Left lung (tissue), 10 donors: Measurements from ENCODE around the gene TRIM72. TPM values are rescaled to one million over a fixed set of nuclear protein-coding genes. Genes with fewer than 3 reads are reported as not detected.
A peak's percentile ranks its signal among the peaks of the same experiment; 100 is the strongest.

Experiments used
- ATAC-seq: fragments of 200-7000 bp; cut with Tn5 transposase; one replicate; pipeline ENCODE4 v1.9.1; 2020; ENCODE audit warnings: moderate library complexity
- DNase-seq, 4 donors: peaks; one replicate each; pipeline ENCODE4 v3.0.0-alpha.2; 2013 to 2020
- H3K27ac ChIP-seq, 2 donors: fragments of 200-600 bp; sonication (generic) in 1 of 2; one replicate each; pipeline versions ENCODE4 v1.5.0 to v1.8.0; 2020 to 2021
- H3K27me3 ChIP-seq, 2 donors: fragments of 200-600 bp; sonication (generic) in 1 of 2; one replicate each; pipeline versions ENCODE4 v1.5.0 to v1.8.0; 2020 to 2021
- H3K36me3 ChIP-seq, 2 donors: fragments of 200-600 bp; sonication (generic) in 1 of 2; one replicate each; pipeline versions ENCODE4 v1.5.0 to v1.8.0; 2020 to 2021
- H3K4me1 ChIP-seq, 2 donors: fragments of 200-600 bp; one replicate each; pipeline ENCODE4 v1.8.0; 2021
- H3K4me3 ChIP-seq, 2 donors: fragments of 200-600 bp; sonication (generic) in 1 of 2; one replicate each; pipeline versions ENCODE4 v1.5.0 to v1.8.0; 2020 to 2021; ENCODE audit warnings: mild to moderate bottlenecking in 1 of 2
- H3K9me3 ChIP-seq, 2 donors: fragments of 200-600 bp; sonication (generic) in 1 of 2; one replicate each; pipeline versions ENCODE4 v1.5.0 to v1.8.0; 2020 to 2021
- CTCF ChIP-seq, 2 donors: fragments of 200-600 bp; sonication (generic) in 1 of 2; IDR thresholded peaks; one replicate each; pipeline versions ENCODE4 v1.5.0 to v1.8.0; 2021; ENCODE audit warnings: antibody characterized with exemption in 2 of 2
- intact Hi-C, 2 donors: fragments of 100-400 bp; cut with DNase I; formaldehyde crosslinking; loops; one replicate each; pipeline versions ENCODE4 v1.11.2 to v1.14.2; 2022
- polyA plus RNA-seq, 6 donors: library from polyadenylated mRNA; unstranded; fragments of 120-200 nt; gene quantifications; one replicate each; pipeline ENCODE4 v1.2.1, GENCODE V29; 2013; ENCODE audit not compliant: insufficient read length in 6 of 6
- total RNA-seq, 2 donors: library from RNA; stranded (reverse); fragmentation: NEBNext Ultra II Directional; extraction: Animal tissue kit (Norgen Biotek cat#: 25700); gene quantifications; one replicate each; pipeline ENCODE4 v1.2.1, GENCODE V29; 2021
- donor health status: DM: no; HTN: yes; CAD: no.
- donor health status: DM: no; HTN: no; CAD: no.

The TRIM72 gene
- total and polyA plus RNA-seq, 8 donors: 0.06 to 0.24 (median 0.17) TPM

DNA sequence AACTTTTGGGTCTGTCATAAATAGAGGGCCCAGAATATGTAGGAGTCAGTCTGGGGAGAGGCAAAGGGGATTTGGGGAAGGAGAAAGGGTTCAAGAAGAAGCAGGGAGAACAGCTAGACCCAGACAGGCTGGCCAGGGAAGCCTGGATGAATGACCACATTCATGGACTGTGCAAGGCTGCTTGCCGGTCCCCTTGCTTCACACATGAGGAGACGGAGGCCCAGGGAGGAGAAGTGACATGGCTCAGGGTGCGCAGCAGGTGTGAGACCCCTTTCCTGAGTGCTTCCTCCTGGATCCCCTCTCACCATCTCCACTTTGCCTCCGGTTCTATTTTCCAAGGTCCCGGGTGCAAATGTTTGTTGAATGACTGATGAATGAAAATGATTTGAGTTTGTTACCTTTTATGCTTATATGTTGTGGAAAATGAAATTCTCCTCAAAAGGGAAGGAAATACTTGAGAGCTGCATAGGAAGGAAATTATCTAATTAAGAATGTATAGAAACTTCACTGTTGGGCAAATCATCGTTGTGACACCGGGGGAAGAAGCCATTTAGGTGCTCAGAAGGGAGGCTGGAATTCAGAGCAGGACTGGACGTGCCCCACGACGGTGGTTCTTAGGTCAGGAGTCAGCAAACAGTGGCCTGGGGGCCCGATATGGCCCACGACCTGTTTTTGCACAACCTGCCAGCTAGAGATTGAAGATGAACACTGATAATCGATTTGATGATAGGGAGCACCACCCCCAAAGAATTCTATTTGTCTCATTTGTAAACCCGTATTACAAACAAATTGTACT lies 46.4 kb downstream of the TRIM72 start:
- Histone ChIP-seq H3K27ac (peak overlapping the region in 1 of 2 donors; percentile 91), H3K4me1 (peaks cover 0 to 50% of the 10 kb centered on the region in 2 donors), H3K27me3 (peaks cover 0 to 3% of the 10 kb centered on the region in 2 donors), H3K4me3 (peak overlapping the region in 1 of 2 donors; percentile 55), H3K36me3 (no peaks in the 10 kb centered on the region), H3K9me3 (no peaks in the 10 kb centered on the region)
- DNase-seq: no peak
- TF ChIP-seq CTCF (IDR thresholded peaks at IDR 0.05): no peak
- intact Hi-C loops: no loop called here
- peak; percentile 25 for ATAC-seq

DNA sequence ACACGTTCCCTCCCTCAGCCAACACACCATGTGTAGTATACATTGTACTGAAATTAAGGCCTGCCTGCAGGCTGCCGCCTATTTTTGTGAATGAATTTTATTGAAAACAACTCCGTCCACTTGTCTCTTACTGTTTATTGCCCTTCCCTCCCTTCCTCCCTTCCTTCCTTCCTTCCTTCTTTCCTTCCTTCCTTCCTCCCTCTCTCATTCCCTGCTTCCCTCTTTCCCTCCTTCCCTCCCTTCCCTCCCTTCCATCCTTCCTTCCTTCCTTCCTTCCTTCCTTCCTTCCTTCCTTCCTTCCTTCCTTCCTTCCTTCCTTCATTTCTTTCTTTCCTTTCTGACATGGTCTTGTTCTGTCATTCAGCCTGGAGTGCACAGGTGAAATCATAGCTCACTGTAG lies 48.2 kb downstream of the TRIM72 start:
- peaks cover 0 to 5% of the 10 kb centered on the region in 2 donors for H3K36me3 ChIP-seq
- peak overlapping the region in 1 of 2 donors; percentile 55 for H3K4me3 ChIP-seq
- H3K4me1 ChIP-seq: peaks cover 0 to 60% of the 10 kb centered on the region in 2 donors
- no peaks in the 10 kb centered on the region for H3K9me3 ChIP-seq
- DNase-seq (no peak), ATAC-seq (no peak)
- peak overlapping the region in 1 of 2 donors; percentile 91 for H3K27ac ChIP-seq
- no peak for TF ChIP-seq CTCF (IDR thresholded peaks at IDR 0.05)
- intact Hi-C loops: no loop called here
- no peaks in the 10 kb centered on the region for H3K27me3 ChIP-seq

DNA sequence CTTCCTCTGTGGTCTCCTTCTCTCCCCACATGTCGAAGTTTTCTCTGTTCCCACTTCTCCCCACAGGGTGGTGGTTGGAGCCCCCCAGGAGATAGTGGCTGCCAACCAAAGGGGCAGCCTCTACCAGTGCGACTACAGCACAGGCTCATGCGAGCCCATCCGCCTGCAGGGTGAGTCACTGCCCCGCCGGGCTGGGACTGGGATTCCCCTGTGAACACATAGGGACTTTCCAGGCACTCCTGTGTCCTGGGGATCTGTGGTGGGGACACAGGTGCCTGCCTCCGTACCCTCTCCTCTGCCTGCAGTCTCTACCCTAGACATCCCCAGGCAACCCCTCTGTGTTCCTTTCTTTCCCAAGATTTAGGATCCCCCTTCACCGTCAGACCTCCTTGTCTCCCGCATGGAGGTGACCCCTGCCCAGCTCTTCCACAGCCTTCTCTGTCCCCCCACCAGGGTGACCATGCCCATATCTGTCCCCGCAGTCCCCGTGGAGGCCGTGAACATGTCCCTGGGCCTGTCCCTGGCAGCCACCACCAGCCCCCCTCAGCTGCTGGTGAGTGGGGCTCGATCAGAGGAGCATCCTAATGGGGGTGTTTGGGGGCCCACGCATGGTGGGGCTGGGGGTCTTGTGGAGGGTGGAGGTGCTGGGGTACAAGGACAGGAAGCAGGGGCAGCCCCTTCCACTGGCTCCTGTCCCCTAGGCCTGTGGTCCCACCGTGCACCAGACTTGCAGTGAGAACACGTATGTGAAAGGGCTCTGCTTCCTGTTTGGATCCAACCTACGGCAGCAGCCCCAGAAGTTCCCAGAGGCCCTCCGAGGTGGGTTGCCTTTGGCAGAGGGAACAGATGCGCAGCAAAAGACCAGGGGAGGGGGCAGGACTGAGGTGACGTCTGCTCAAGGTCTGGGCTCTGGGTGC lies 51.7 kb downstream of the TRIM72 start:
- Histone ChIP-seq H3K4me3 (no peak overlapping the region), H3K4me1 (peaks cover 0 to 55% of the 10 kb centered on the region in 2 donors), H3K27me3 (no peaks in the 10 kb centered on the region), H3K27ac (peak overlapping the region in 1 of 2 donors; percentile 55), H3K9me3 (no peaks in the 10 kb centered on the region), H3K36me3 (peaks cover 0 to 25% of the 10 kb centered on the region in 2 donors)
- DNase-seq (peak in 2 of 4 donors; percentile 47 to 88), ATAC-seq (peak; percentile 84)
- intact Hi-C loops: no loop called here
- no peak for TF ChIP-seq CTCF (IDR thresholded peaks at IDR 0.05)

GRCh38 chr16:31267332-31268032 lies 53.6 kb downstream of the TRIM72 start:
- no peak for ATAC-seq
- H3K36me3 ChIP-seq: peaks cover 0 to 39% of the 10 kb centered on the region in 2 donors
- H3K27ac ChIP-seq: no peak overlapping the region
- H3K4me1 ChIP-seq: peaks cover 0 to 44% of the 10 kb centered on the region in 2 donors
- no peaks in the 10 kb centered on the region for H3K9me3 ChIP-seq
- H3K4me3 ChIP-seq: no peak overlapping the region
- no peaks in the 10 kb centered on the region for H3K27me3 ChIP-seq
- no peak for DNase-seq
- intact Hi-C loops: no loop called here
- no peak for TF ChIP-seq CTCF (IDR thresholded peaks at IDR 0.05)
